A549 (cell line): ENCODE measurements around the gene TWIST2. TPM values are rescaled to one million over a fixed set of nuclear protein-coding genes. Genes with fewer than 3 reads are reported as not detected.

Experiments used
- ATAC-seq, 2 experiments: fragments of 200-7000 bp in 1 of 2; fragments of >200 bp in 1 of 2; cut with Nextera tagmentation in 1 of 2; cut with Tn5 transposase in 1 of 2; 3 replicates each; pipeline versions ENCODE4 v1.8.0 to v1.9.1; 2018 to 2020; ENCODE audit warnings: mild to moderate bottlenecking in 1 of 2, moderate library complexity in 1 of 2
- CTCF ChIA-PET: fragments of 300-600 bp; sonication (Branson Sonifier 250); formaldehyde crosslinking; extraction: SDS; loops from one replicate; lab custom pipeline; 2021; ENCODE audit warnings: antibody characterized with exemption, inconsistent platforms; lab: Yijun Ruan, JAX
- POLR2A ChIA-PET: fragments of 350-600 bp; formaldehyde crosslinking; extraction: SDS; loops from one replicate; lab custom pipeline; 2021; ENCODE audit warnings: antibody characterized with exemption, inconsistent platforms; lab: Yijun Ruan, JAX
- DNase-seq, 2 experiments: peaks; one replicate each; pipeline versions ENCODE4 v3.0.0 to v3.0.0-alpha.2; 2011 to 2016; ENCODE audit warnings: low read depth in 1 of 2, low spot score in 1 of 2
- FAIRE-seq: peaks from 2 replicates; lab custom pipeline; 2011; peaks lifted over from hg19 to GRCh38; lab: Jason Lieb, UNC
- H3K27ac ChIP-seq, 2 experiments: fragments of >200 bp; sonication (Bioruptor Twin); formaldehyde crosslinking; 3 replicates each; pipeline ENCODE4 v1.5.1; 2016 to 2017
- H3K4me1 ChIP-seq: fragments of >200 bp; sonication (Bioruptor Twin); formaldehyde crosslinking; 3 replicates; pipeline ENCODE4 v1.6.1; 2016
- H3K4me2 ChIP-seq: fragments of >200 bp; sonication (Bioruptor Twin); formaldehyde crosslinking; 3 replicates; pipeline ENCODE4 v1.6.1; 2016
- H3K4me3 ChIP-seq: fragments of >200 bp; sonication (Bioruptor Twin); formaldehyde crosslinking; 3 replicates; pipeline ENCODE4 v1.5.1; 2016
- H3K9me3 ChIP-seq: fragments of >200 bp; sonication (Bioruptor Twin); formaldehyde crosslinking; 3 replicates; pipeline ENCODE4 v1.6.1; 2016
- CBX8 ChIP-seq: fragments of 200-600 bp; sonication (generic); IDR thresholded peaks from 2 replicates; pipeline ENCODE4 v1.6.1; 2016
- CEBPB ChIP-seq, 2 experiments: fragments of >200 bp in 1 of 2; sonication (Bioruptor Twin) in 1 of 2; formaldehyde crosslinking in 1 of 2; IDR thresholded peaks; 2 replicates each; pipeline ENCODE4 v1.6.1; 2012 to 2016
- CHD2 ChIP-seq: fragments of 150-350 bp; IDR thresholded peaks from 2 replicates; pipeline ENCODE4 v1.6.1; 2014; ENCODE audit warnings: low read length; ENCODE audit not compliant: partially characterized antibody
- CHD4 ChIP-seq: fragments of 200-600 bp; sonication (generic); IDR thresholded peaks from 2 replicates; pipeline ENCODE4 v1.6.1; 2016; ENCODE audit warnings: antibody characterized with exemption, mild to moderate bottlenecking, borderline replicate concordance
- EP300 ChIP-seq, 2 experiments: fragments of >200 bp; sonication (Bioruptor Twin); formaldehyde crosslinking; IDR thresholded peaks; 2 replicates in 1 of 2; 3 replicates in 1 of 2; pipeline ENCODE4 v1.6.1; 2016 to 2017
- HDAC2 ChIP-seq: fragments of 200-600 bp; sonication (generic); IDR thresholded peaks from 2 replicates; pipeline ENCODE4 v1.6.1; 2016
- HOXA7 ChIP-seq: fragments of 250-450 bp; sonication (Bioruptor Pico); IDR thresholded peaks from 2 replicates; pipeline ENCODE4 v1.5.0; 2020; ENCODE audit warnings: mild to moderate bottlenecking, moderate library complexity
- HOXB13 ChIP-seq: fragments of 250-450 bp; sonication (Bioruptor Pico); IDR thresholded peaks from 2 replicates; pipeline ENCODE4 v1.5.0; 2020; ENCODE audit warnings: low read depth, mild to moderate bottlenecking, moderate library complexity
- HOXB5 ChIP-seq: fragments of 250-450 bp; sonication (Bioruptor Pico); IDR thresholded peaks from 2 replicates; pipeline ENCODE4 v1.5.0; 2020; ENCODE audit warnings: mild to moderate bottlenecking, moderate library complexity
- KDM1A ChIP-seq: fragments of 200-600 bp; sonication (generic); IDR thresholded peaks from 2 replicates; pipeline ENCODE4 v1.6.1; 2016; ENCODE audit warnings: low read depth, mild to moderate bottlenecking
- NFE2L2 ChIP-seq: fragments of 150-350 bp; conservative IDR thresholded peaks from 2 replicates; pipeline ENCODE4 v1.6.1; 2014; ENCODE audit warnings: low read length
- NR3C1 ChIP-seq: fragments of >200 bp; sonication (Bioruptor Twin); formaldehyde crosslinking; IDR thresholded peaks from 3 replicates; pipeline ENCODE4 v1.6.1; 2017
- PHF8 ChIP-seq: fragments of 200-600 bp; sonication (generic); IDR thresholded peaks from 2 replicates; pipeline ENCODE4 v1.6.1; 2016; ENCODE audit warnings: low read depth, mild to moderate bottlenecking, antibody characterized with exemption, moderate library complexity, borderline replicate concordance
- RAD21 ChIP-seq, 2 experiments: fragments of >200 bp in 1 of 2; sonication (Bioruptor Twin) in 1 of 2; formaldehyde crosslinking in 1 of 2; IDR thresholded peaks in 1 of 2; conservative IDR thresholded peaks in 1 of 2; 2 replicates in 1 of 2; 3 replicates in 1 of 2; pipeline ENCODE4 v1.6.1; 2012 to 2018; ENCODE audit warnings: inconsistent platforms in 1 of 2
- RFX5 ChIP-seq: fragments of 450-650 bp; IDR thresholded peaks from 2 replicates; pipeline ENCODE4 v1.7.1; 2014; ENCODE audit warnings: antibody characterized with exemption, mild to moderate bottlenecking, moderate library complexity
- SMC3 ChIP-seq: fragments of >200 bp; sonication (Bioruptor Twin); formaldehyde crosslinking; IDR thresholded peaks from 3 replicates; pipeline ENCODE4 v1.6.1; 2018; ENCODE audit warnings: inconsistent platforms
- TFCP2L1 ChIP-seq: fragments of 250-450 bp; sonication (Bioruptor Pico); IDR thresholded peaks from 2 replicates; pipeline ENCODE4 v1.5.0; 2021; ENCODE audit warnings: mild to moderate bottlenecking
- WGBS: methylation state at CpG from one replicate; pipeline ENCODE4 v1.1.6; 2017; ENCODE audit errors: missing lambda C conversion rate; 5-methylcytosine and 5-hydroxymethylcytosine counted together
- polyA plus RNA-seq, 4 experiments: library from polyadenylated mRNA; depleted of rRNA in 3 of 4; stranded (reverse); fragments of >200 nt; fragmentation: RNase III in 1 of 4; extraction: RNeasy Plus Mini Kit Qiagen cat#74134 plus additional on column Dnase treatment in 1 of 4; gene quantifications; 2 replicates in 3 of 4; 3 replicates in 1 of 4; pipeline ENCODE4 v1.2.3, GENCODE V29; 2011 to 2017
- TF ChIP-seq, protein P1 (sequence below): fragments of >200 bp; sonication (Bioruptor Twin); formaldehyde crosslinking; IDR thresholded peaks from 3 replicates; pipeline ENCODE4 v1.6.1; 2016
- TF ChIP-seq, protein P2 (sequence below): fragments of 250-450 bp; sonication (Bioruptor Pico); IDR thresholded peaks from 2 replicates; pipeline ENCODE4 v1.5.0; 2021; ENCODE audit warnings: mild to moderate bottlenecking, moderate library complexity, borderline replicate concordance
- TF ChIP-seq, protein P3 (sequence below): fragments of >200 bp; sonication (Bioruptor Twin); formaldehyde crosslinking; IDR thresholded peaks from 3 replicates; pipeline ENCODE4 v1.5.1; 2016
- TF ChIP-seq, protein P4 (sequence below): fragments of 450-650 bp; IDR thresholded peaks from 2 replicates; pipeline ENCODE4 v1.6.1; 2014; ENCODE audit warnings: antibody characterized with exemption
- TF ChIP-seq, protein P5 (sequence below): fragments of >200 bp; sonication (Bioruptor Twin); formaldehyde crosslinking; IDR thresholded peaks from 2 replicates; pipeline ENCODE4 v1.6.1; 2016
- TF ChIP-seq, protein P6 (sequence below): IDR thresholded peaks from 2 replicates; pipeline ENCODE4 v1.6.1; 2012
- TF ChIP-seq, protein P7 (sequence below): IDR thresholded peaks from 2 replicates; pipeline ENCODE4 v1.6.1; 2012

Gene TWIST2
- polyA plus RNA-seq, 2 of the 4 experiments (the other 2 are of a cell fraction): 7.1 to 8.2 TPM

DNA sequence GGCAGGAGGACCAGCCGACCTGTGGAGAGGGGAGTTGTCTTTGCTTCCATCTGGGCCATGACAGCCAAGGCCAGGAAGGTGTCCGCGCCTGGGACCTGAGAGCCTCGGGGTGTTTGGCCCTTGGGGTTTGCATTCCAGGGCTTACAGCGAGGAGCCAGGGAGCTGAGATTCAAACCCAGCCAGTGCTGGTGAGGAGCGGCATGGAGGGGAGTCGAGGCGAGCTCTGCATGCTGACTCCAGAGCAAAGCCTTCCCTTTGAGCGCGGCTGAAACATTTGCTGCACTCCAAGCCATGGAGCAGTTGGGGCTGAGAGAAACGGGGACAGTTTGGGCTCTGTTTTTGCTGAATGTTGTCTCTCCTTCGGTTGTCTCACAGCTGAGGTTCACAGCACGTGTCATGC lies 77.4 kb downstream of the TWIST2 start:
- WGBS: 73% methylated on average over 13 of the region's 13 CpGs
- ATAC-seq (no peak), DNase-seq (no peak)
- Histone ChIP-seq H3K4me3 (no peak overlapping the region), H3K27ac (no peak overlapping the region), H3K9me3 (no peaks in the 10 kb centered on the region), H3K4me1 (no peaks in the 10 kb centered on the region)
- POLR2A ChIA-PET: no interaction called here
- no peak for TF ChIP-seq CHD2
- no peak for TF ChIP-seq RFX5
- TF ChIP-seq, protein P1, sequence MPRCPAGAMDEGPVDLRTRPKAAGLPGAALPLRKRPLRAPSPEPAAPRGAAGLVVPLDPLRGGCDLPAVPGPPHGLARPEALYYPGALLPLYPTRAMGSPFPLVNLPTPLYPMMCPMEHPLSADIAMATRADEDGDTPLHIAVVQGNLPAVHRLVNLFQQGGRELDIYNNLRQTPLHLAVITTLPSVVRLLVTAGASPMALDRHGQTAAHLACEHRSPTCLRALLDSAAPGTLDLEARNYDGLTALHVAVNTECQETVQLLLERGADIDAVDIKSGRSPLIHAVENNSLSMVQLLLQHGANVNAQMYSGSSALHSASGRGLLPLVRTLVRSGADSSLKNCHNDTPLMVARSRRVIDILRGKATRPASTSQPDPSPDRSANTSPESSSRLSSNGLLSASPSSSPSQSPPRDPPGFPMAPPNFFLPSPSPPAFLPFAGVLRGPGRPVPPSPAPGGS: no peak
- TF ChIP-seq PHF8: no peak
- TF ChIP-seq NR3C1: no peak
- TF ChIP-seq NFE2L2: no peak
- TF ChIP-seq, protein P2, sequence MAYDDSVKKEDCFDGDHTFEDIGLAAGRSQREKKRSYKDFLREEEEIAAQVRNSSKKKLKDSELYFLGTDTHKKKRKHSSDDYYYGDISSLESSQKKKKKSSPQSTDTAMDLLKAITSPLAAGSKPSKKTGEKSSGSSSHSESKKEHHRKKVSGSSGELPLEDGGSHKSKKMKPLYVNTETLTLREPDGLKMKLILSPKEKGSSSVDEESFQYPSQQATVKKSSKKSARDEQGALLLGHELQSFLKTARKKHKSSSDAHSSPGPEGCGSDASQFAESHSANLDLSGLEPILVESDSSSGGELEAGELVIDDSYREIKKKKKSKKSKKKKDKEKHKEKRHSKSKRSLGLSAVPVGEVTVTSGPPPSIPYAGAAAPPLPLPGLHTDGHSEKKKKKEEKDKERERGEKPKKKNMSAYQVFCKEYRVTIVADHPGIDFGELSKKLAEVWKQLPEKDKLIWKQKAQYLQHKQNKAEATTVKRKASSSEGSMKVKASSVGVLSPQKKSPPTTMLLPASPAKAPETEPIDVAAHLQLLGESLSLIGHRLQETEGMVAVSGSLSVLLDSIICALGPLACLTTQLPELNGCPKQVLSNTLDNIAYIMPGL: no peak
- no peak for TF ChIP-seq HOXB13 (CRISPR knock-in tag)
- TF ChIP-seq CEBPB (IDR thresholded peaks at IDR 0.05): no peak
- TF ChIP-seq TFCP2L1 (CRISPR knock-in tag): no peak
- no peak for TF ChIP-seq KDM1A
- no peak for TF ChIP-seq HOXA7 (CRISPR knock-in tag)
- no peak for TF ChIP-seq SMC3
- TF ChIP-seq, protein P3, sequence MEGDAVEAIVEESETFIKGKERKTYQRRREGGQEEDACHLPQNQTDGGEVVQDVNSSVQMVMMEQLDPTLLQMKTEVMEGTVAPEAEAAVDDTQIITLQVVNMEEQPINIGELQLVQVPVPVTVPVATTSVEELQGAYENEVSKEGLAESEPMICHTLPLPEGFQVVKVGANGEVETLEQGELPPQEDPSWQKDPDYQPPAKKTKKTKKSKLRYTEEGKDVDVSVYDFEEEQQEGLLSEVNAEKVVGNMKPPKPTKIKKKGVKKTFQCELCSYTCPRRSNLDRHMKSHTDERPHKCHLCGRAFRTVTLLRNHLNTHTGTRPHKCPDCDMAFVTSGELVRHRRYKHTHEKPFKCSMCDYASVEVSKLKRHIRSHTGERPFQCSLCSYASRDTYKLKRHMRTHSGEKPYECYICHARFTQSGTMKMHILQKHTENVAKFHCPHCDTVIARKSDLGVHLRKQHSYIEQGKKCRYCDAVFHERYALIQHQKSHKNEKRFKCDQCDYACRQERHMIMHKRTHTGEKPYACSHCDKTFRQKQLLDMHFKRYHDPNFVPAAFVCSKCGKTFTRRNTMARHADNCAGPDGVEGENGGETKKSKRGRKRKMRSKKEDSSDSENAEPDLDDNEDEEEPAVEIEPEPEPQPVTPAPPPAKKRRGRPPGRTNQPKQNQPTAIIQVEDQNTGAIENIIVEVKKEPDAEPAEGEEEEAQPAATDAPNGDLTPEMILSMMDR: no peak
- no peak for TF ChIP-seq HOXB5 (CRISPR knock-in tag)
- TF ChIP-seq, all 56 proteins: peak for 0
- no peak for FAIRE-seq
- H3K4me2 ChIP-seq: no peak overlapping the region
- CTCF ChIA-PET: interaction anchor here (1.4 kb wide), 1 partner anchor 21 kb away, joined by 3 read pairs; no protein-coding TSS in a partner anchor

DNA sequence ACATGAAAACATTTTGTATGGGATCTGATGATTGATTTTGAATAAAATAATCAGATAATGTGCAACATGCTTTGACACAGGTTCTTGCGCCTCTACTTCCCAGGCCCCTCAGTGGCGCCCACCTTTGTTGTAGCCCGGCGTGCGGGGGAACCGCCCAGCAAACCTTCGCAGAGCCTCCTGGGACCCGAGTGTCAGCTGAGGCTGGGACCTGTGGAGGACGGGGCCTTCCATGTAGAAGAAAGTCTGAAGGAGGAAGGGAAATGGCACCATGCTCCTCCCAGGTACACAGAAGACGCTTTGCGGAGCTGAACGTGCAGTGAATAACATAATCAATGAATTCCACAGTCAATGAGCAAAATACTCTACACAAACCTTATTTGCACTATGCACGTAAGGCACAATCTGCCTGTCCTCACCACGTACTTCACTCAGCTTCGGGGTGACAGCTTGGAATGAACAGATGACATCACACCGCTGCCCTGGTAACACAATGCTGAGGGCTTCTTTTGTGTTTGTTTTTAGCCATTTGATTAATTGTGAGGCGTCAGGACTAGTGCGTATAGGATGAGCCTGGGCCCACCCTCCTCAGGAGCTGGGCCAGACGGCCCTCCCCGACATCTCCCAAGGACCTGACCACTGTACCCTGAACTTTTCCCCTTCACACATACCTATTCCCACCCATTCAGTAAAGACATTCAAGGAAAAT lies 78.1 kb downstream of the TWIST2 start:
- 82% methylated on average over 20 of the region's 20 CpGs for WGBS
- H3K4me2 ChIP-seq: no peak overlapping the region
- ATAC-seq (no peak), FAIRE-seq (no peak), DNase-seq (no peak)
- ChIA-PET CTCF (interaction anchor here (0.8 to 1.4 kb wide), 2 partner anchors 21 to 670 kb away, joined by 3 read pairs; no protein-coding TSS in a partner anchor), POLR2A (no interaction called here)
- H3K9me3 ChIP-seq: no peaks in the 10 kb centered on the region
- no peak overlapping the region for H3K4me3 ChIP-seq
- TF ChIP-seq NFE2L2 (no peak), HDAC2 (no peak), CHD4 (no peak), CBX8 (no peak), NR3C1 (no peak), CEBPB (IDR thresholded peaks at IDR 0.05) (no peak), RAD21 (conservative IDR thresholded peaks at IDR 0.05 in 1 of 2, IDR thresholded peaks at IDR 0.05 in 1 of 2) (no peak), EP300 (IDR thresholded peaks at IDR 0.05) (no peak), TFCP2L1 (CRISPR knock-in tag) (no peak), HOXA7 (CRISPR knock-in tag) (no peak)
- TF ChIP-seq, protein P4, sequence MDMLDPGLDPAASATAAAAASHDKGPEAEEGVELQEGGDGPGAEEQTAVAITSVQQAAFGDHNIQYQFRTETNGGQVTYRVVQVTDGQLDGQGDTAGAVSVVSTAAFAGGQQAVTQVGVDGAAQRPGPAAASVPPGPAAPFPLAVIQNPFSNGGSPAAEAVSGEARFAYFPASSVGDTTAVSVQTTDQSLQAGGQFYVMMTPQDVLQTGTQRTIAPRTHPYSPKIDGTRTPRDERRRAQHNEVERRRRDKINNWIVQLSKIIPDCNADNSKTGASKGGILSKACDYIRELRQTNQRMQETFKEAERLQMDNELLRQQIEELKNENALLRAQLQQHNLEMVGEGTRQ: no peak
- TF ChIP-seq, protein P5, sequence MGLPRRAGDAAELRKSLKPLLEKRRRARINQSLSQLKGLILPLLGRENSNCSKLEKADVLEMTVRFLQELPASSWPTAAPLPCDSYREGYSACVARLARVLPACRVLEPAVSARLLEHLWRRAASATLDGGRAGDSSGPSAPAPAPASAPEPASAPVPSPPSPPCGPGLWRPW: no peak
- TF ChIP-seq, protein P6, sequence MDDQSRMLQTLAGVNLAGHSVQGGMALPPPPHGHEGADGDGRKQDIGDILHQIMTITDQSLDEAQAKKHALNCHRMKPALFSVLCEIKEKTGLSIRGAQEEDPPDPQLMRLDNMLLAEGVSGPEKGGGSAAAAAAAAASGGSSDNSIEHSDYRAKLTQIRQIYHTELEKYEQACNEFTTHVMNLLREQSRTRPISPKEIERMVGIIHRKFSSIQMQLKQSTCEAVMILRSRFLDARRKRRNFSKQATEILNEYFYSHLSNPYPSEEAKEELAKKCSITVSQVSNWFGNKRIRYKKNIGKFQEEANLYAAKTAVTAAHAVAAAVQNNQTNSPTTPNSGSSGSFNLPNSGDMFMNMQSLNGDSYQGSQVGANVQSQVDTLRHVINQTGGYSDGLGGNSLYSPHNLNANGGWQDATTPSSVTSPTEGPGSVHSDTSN: no peak
- TF ChIP-seq, protein P7, sequence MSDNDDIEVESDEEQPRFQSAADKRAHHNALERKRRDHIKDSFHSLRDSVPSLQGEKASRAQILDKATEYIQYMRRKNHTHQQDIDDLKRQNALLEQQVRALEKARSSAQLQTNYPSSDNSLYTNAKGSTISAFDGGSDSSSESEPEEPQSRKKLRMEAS: no peak
- no peak overlapping the region for H3K27ac ChIP-seq
- no peaks in the 10 kb centered on the region for H3K4me1 ChIP-seq
